Activated T-helper 1 cell treated with Interleukin-2 at 50 U/mL for 16 hours (primary cell): Measurements from ENCODE around the gene PNPLA7.
A peak's percentile ranks its signal among the peaks of the same experiment; 100 is the strongest.
"Not testable (repeated sequence)": the region's sequence is repeated elsewhere in the genome, so short reads cannot be mapped to it uniquely, and the experiment has no call there.

Experiments
- DNase-seq: peaks from one replicate; pipeline ENCODE4 v3.0.0-alpha.2; 2020; ENCODE audit warnings: low read depth

The PNPLA7 gene

DNA sequence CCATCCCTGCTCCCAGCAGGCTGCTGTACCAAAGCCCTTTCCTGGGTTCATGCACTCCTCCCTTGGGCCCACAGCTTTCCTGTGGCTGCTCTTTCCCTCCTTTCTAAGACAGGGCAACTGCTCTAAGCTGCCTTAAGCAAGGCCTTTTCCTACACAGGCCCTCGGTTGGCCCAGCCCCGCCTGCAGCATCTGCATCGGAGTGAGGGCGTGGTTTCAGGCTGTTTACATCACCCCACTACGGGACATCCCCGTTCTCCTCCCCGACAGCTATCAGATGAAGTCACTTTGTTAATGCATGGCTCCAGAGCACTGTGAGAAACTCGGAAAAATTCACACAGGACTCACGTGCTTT, 25.1 kb upstream of the PNPLA7 start:
- no peak for DNase-seq

DNA sequence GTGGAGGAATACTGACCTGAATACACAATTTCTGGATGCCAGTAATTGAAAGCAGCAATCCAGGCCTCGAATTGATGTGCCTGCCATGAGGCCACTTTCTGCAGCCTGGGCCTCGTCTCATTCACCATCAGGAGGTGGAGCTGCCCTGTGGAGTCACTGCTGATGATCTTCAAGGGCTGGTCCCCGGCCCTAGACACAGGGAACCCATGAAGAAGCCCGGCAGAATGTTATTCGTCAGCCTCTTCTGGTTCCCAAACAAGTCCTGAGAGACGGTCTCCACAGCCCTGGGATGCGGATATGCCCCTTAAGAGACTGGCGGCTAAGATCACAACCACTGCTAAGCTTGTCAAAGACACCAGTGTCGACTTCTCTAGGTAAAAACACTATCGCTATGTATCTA, 24.0 kb upstream of the PNPLA7 start:
- no peak for DNase-seq

DNA sequence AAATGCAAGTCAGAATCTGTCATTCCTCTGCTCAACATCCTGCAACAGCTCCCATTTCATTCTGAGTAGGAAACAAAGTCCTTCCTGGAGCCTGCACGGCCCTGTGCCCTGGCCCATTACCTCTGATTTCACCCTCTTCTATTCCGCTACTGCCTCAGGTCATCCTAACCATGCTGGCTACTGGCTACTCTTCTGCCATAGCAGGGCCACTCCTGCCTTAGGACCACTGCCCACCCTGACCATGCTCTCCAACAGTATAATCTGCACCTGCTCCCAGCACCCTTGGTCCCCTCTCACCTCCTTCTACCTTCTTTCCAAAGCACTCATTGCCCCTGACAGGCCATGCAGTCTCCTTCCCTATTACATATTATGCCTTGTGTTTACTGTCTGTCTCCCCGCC, 20.4 kb upstream of the PNPLA7 start:
- no peak for DNase-seq

DNA sequence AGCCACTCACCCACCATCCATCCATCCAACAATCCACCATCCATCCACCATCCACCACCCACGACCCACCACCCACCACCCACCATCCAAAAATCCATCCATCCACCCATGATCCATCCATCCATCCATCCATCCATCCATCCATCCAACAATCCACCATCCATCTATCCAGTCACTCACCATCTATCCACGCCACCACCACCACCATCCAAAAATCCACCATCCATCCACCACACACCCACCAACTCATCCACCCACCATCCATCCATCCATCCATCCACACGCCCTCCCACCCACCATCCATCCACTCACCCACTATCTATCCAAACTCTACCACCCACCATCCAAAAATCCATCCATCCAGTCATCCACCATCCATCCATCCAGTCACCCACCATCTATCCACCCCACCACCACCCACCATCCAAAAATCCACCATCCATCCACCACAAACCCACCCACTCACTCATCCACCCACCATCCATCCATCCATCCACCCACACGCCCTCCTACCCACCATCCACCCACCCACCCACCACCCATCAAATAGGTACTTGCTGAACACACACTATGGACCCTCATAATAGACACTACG, 19.5 kb upstream of the PNPLA7 start:
- no peak for DNase-seq

DNA sequence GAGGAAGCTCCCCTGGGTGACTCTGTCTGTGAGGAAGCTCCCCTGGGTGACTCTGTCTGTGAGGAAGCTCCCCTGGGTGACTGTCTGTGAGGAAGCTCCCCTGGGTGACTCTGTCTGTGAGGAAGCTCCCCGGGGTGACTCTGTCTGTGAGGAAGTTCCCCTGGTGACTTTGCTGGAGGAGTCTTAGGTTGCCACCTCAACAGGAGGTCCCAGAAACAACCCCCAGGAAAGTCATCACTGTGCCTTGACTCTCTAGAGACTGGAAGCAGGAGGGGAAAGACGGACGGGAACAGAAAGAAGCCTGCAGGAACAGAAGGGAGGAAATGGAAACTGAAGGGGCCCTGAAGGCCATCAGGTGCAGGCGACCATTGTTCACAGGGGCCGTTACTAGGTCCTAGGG, 18.2 kb upstream of the PNPLA7 start:
- not testable (repeated sequence) for DNase-seq

DNA sequence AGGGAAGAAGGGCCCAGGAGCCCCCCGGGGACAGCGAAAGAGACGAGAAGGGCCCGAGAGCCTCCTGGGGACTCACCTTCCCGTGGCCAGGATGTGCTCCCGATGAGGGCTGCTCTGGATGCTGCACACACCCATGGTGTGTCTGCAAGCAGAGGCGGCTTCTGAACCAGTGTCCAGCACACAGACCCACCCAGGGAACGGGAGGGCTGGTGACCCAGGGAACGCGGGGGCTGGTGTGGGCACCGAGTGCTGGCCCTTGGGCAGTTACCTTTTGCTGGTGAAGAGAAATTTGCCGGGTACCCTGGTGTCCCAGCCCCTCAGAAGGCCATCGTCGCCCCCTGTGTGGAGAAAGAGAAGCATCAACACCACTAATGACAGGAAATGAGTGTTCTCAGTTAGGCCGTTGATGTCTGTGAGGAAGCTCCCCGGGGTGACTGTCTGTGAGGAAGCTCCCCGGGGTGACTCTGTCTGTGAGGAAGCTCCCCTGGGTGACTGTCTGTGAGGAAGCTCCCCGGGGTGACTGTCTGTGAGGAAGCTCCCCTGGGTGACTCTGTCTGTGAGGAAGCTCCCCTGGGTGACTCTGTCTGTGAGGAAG, 14.7 kb upstream of the PNPLA7 start:
- no peak for DNase-seq

DNA sequence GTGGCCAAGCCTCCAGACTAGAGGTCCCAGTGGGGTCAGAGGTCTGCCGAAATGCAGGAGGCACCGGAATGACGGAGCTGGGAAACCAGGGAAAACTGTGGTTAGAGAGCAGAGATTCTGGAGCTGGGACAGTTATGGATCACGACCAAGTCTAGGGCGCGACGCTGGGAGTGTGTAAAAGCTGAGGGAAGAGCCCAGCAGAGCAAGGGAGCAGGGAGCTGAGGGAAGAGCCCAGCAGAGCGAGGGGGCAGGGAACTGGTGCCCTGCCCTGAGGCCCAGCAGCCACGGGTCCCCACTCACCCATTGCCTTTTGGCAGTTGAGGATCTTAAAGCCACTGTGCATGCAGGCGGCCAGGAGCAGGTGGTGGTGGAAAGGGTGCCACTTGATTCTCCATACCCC, 13.9 kb upstream of the PNPLA7 start:
- DNase-seq: no peak

DNA sequence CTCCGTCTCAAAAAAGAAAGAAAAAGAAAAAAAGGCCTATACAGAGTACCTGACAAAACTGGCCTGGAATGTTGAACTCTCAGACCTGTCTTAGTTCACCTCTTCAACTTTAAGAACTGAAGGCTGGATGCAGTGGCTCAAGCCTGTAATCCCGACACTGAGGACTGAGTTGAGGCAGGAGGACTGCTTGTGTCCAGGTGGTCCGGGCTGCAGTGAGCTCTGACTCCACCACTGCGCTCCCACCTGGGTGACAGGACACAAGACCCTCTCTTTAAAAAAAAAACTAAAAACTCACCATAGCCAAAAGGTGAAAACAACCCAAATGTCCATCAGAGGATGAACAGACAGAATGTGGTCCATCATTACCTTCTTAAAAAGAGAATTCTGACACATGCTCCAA, 7.9 kb upstream of the PNPLA7 start:
- no peak for DNase-seq

DNA sequence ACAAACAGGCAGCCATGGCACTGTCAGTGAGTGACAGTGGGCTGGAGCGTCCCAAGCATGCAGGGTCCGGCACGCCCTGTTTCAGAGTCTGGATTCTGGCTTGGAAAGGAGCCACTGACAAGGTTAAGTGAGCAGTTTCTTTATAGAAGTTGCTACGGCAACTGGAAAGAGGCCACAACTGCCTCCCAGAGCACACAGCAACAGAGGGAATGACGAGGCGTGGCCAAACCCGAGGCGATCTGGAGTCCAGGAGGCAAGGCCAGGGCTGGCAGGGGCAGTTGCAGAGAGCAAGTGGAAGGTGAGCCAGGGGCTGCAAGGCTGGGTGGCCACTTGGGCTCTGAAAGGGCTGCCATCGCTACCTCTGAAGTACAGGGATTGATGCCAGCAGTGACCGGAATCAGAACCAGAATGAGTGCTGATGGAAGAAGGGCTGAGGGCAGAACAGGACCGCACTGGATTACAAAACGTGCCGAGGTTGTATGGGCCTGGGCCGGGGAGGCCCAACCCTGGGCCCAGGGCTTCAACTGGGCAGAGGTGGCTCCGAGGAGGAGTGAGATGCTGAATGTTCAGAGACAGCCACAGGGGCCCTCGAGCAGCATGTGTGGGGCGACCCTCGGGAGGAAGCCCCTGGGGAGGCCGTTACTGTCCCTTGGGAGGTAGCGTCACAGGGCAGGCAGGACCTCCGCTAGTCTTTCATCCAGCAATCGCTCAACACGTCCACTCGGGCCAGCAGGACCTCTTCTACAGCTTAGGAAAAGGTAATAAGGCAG, 6.1 kb upstream of the PNPLA7 start:
- no peak for DNase-seq

DNA sequence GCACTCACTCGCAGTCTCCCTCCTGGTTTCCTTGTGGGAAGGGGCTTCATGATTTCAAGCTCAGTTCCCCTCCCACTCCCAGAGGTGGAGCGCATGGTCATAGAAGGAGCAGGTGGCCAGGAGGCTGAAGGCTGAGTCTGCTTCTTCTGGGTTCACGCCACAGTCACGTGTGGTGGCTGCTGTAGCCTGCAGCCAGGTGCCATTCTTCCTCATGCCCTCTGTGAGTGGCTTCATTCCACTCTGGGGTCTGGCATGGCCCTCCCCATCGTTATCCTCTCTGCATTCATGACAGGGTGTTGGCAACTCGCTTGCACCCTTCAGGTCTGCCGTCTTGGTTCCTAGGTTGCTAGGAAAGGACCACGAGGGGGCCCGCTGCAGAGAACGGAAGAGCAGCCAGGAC, 5.0 kb upstream of the PNPLA7 start:
- no peak for DNase-seq

DNA sequence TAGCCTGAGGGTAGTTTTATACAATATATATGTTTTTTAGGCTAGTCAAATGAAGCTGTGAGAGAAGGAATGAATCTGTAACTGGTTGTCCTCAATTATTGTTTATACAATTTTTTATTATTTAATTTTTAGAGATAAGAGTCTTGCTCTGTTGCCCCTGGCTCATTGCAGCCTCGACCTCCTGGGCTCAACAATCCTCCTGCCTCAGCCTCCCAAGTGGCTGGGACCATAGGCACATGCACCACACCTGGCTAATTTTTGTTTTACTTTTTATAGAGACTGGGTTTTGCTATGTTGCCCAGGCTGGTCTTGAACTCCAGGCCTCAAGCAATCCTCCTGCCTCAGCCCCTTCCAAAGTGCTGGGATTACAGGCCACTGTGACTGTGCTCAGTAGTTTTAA, 4.1 kb upstream of the PNPLA7 start:
- DNase-seq: no peak

DNA sequence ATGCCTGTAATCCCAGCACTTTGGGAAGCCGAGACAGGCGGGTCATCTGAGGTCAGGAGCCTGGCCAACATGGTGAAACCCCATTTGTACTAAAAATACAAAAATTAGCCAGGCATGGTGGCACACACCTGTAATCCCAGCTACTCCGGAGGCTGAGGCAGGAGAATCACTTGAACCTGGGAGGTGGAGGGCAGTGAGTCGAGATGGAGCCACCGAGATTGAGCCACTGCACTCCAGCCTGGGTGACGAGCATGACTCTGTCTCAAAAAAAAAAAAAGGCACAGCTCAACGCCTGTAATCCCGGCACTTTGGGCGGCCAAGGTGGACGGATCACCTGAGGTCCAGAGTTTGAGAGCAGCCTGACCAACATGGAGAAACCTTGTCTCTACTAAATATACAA, 3.5 kb upstream of the PNPLA7 start:
- DNase-seq: not testable (repeated sequence)

DNA sequence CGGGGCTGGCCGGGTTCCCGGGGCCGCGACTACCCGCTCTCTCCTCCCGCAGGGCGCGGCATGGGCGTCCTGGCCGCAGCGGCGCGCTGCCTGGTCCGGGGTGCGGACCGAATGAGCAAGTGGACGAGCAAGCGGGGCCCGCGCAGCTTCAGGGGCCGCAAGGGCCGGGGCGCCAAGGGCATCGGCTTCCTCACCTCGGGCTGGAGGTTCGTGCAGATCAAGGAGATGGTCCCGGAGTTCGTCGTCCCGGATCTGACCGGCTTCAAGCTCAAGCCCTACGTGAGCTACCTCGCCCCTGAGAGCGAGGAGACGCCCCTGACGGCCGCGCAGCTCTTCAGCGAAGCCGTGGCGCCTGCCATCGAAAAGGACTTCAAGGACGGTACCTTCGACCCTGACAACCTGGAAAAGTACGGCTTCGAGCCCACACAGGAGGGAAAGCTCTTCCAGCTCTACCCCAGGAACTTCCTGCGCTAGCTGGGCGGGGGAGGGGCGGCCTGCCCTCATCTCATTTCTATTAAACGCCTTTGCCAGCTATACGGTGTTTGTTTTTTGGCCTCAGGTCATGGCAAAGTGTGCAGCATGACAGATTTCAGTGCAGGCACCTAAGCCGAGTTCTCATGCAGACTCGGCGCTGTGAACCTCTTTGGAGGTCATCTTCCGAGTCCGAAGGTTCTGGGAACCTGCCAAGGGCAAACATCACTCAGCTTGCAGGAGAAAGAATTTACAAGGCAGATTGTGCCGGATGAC, 2.0 kb upstream of the PNPLA7 start:
- DNase-seq: peak; percentile 9

DNA sequence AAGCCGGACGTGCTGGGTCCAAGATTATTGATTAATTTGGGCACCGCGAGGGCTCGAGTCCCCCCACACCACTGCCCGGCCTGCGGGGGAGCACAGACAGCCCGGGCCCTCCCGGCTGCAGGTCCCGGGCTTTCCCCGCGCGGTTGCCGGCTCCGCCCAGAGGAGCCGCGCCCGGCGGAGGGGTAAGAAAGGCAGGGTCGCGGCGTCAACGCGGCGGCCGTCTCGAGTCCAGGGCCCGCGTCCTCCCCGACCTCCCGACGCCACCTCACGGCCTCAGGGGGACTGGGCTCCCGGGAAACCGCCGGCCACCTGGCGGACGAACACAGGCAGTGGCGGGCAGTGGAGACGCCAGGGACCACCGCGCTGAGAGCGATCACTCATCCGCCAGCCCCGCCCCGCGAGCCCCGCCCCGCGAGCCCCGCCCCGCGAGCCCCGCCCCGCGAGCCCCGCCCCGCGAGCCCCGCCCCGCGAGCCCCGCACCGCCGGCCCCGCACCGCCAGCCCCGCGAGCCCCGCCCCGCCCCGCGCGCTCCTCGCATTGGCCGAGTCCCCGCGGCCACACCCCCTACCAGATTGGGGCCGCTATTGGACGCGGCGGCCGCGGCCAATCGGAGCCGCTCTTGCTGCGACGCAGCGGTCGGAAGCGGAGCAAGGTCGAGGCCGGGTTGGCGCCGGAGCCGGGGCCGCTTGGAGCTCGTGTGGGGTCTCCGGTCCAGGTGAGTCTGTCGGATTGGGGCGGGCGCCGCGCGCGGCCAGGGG, 1.2 kb upstream of the PNPLA7 start, which contains the start of gene MRPL41:
Gene MRPL41 (plus strand): TSS at position 616 of the 758 bp plus-strand sequence. CDS start 203 bp downstream, outside the sequence.
- peak; percentile 81 for DNase-seq

DNA sequence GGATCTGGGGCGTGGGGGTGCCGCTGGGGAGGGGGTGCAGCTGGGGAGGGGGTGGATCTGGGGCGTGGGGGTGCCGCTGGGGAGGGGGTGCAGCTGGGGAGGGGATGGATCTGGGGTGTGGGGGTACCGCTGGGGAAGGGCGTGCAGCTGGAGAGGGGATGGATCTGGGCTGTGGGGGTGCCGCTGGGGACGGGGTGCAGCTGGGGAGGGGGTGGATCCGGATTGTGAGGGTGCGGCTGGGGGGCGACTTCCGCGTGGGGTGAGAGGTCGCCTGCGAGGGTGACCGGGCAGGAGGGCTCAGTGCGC, 709 bp upstream of the PNPLA7 start:
- not testable (repeated sequence) for DNase-seq

DNA sequence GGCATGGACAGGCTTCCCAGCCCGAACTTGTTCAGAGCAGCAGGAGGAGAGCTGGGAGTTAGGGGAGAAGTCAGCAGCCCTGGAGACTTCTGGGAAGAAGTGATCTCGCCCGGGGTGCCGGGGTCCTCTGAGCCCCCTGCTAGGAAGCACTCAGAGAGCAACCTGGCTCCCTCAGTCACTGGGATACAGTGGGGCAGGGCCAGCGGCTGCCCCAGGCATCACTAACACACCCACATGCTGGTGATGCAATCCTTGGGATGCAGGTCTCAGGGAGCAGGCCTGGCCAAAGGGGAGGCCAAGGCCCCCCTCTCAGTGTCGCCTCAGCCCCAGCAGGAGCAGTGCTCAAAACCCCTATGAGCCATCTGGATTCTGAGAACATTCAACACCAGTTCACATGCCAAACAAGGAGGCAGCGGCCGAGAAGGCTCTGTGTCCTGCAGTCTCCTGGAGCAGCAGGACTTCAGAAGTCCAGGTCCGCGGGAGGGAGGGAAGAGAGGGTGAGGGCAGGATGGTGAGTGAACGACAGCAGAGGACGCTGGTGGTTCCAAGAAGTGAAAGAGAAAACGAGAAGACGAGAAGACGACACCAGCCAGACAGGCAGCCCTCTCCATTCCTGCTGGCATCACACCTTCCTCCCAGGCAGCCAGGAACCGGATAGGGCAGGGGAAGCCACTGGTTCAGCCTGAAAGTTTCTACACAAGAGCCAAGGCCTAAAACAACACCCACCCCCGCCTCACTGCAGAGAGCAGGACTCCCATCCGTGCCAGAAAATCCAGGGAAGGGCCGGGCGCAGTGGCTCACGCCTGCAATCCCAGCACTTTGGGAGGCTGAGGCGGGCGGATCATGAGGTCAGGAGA, 2.3 kb downstream of the PNPLA7 start:
- DNase-seq: no peak

DNA sequence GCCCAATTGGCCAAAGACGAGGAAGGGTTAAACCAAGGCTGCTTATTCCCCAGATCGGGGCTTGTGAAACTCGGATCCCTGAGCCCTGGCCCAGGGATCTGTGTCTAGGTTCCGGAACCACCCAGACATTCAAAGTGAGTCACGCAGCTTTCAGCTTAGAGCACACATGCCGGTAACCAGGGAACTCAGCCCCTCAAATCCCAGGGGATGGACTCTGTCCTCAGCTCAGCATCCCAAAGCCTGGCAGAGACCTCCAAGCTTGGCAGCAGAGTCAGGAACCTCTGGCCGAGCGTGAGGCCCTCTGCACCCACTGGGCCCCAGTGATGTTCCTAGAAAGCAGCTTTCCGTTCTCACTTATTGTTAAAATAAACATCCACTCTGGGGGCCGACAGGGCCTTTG, 5.1 kb downstream of the PNPLA7 start:
- DNase-seq: no peak

DNA sequence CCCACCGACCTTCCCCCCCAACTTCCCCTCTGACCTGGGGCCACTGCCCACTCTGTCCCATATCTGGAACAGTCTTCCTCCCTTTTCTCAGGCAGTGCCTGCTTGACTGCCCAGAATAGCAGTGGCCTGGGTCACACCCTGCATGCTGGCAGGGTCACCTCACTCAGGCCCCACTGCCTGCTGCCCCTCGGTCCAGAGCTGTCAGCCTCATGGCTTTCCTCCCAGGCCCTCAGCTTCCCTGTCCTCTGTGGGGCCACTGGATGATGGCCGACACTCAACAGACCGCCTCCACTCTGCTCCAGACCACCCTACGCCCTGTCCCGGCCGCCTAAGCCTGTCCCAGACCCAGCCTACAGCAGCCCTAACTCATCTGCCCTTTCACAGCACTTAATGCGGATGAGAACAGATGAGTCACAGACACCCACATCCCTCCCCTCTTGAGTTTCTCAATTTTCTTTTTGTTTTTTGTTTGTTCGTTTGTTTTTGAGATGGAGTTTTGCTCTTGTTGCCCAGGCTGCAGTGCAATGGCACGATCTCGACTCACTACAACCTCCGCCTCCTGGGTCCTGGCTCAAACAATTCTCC, 5.9 kb downstream of the PNPLA7 start:
- no peak for DNase-seq

DNA sequence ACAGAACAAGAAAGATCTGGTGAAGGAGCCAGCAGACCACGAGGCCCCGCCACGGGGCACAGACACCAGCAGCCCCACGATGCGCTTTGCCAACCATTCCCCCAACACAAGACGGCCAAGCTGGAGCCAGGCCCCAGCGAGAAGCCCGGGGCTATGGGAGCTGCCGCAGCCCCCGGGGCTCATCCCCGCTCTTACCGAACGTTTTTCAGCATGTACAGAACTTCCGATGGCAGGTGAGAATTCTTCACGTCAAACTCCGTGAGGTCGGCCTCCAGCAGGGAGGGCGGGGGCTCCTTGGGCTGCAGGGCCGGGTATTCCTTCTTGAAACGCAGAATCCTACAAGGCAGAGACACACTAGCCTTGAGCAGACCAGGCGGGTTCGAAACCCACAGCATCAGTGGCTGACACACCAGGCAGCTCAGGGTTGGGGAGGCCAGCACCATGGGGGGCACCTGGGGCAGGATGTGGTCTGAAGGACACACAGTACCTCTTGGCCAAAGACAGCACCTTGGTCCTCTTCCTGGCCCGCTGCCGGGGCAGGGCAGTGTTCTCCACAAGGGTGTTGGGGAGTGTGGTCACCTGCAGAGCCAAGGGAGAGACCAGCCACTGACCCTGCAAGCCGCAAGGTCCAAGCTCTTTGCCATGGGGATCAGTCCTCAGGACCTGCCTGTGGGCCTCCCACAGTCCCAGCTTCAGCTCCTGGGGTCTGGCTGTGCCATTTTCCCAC, 6.8 kb downstream of the PNPLA7 start:
- no peak for DNase-seq

DNA sequence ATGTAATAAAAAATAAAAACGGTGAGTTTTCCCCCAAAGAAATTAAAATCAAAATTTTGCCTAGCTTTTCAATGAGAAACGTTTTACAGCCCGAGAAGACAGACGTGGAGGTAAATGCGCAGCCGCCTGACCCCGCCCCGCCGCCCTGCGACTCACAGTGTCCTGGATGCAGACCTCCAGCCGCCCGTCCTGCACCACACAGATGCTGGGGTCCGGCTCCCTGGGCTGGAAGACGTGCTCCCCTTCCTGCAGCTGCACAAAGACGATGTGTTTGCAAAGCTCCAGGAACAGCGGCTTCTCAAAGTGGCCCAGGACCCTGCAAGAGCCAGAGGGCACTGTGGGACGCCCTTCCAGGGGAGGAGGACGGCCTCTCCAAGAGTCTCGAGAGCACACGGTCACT, 7.7 kb downstream of the PNPLA7 start:
- DNase-seq: no peak
